Anterior cingulate cortex (tissue), 58 donors: Measurements from ENCODE around the gene DDA1.
A peak's percentile ranks its signal among the peaks of the same experiment; 100 is the strongest.
"Not testable (repeated sequence)": the region's sequence is repeated elsewhere in the genome, so short reads cannot be mapped to it uniquely, and the experiment has no call there.

Experiments used
- DNase-seq, 58 donors: peaks; one replicate each; lab custom pipeline; 2025; lab: John Stamatoyannopoulos, UW

Gene DDA1

DNA sequence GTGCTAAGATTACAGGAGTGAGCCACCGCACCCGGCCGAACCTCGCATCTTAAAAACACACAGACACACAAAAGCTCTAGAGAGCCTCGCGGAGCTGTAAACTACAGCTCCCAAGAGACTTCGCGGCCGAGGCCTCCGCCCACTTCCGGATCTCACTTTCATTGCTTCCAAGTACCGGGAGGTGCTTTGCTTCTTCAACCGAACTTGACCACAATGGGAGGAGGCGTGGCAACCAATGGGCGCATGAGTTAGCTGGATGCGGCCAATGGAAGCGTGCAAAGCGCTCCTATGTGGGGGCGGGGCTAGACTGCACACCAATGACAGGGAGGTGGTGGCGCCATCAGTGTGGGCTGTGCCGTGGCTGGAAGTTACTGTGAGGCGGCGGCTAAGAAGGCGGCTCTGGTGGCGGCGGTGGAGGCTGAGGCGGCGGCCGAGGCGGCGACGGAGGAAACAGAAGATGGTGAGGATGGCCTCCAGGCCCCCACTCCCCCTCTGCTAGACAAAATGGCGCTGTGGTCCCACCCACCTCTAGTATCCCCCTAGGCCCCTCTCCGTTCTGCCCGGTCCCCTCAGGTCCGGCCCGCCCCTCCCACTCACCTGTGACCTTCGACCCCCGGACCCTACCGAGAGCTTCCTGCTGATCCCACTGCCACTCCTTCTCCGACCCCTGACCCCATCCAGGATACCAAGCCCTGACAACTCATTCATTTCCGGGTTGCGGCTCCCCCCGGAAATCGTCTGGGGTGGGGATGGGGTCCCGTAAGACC, at the start of gene DDA1:
TSS of gene DDA1 (plus strand) at position 366 of the 767 bp plus-strand sequence. CDS start at position 458, 92 bp downstream.
- DNase-seq: peak; percentile 80 to 100 (median 99)

DNA sequence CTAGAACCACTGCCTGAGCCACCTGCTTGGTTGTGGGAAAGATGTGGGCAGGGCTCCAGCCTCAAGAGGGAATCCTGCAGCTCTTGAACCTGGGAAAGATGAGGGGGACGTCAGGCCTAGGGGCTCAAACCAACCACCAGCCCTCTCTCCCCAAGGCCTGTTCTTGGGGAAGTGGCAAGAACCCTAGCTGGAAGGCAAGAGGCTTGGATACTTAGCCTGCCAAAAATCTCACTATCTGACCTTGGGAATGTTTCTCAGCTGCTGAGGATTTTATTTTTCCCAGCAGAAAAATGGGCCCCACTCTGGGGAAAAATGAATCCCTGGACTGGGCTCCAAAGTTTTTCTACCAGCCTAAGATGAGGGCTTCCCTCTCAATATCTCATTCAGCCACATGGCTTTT, 49.4 kb upstream of the DDA1 start:
- no peak for DNase-seq

DNA sequence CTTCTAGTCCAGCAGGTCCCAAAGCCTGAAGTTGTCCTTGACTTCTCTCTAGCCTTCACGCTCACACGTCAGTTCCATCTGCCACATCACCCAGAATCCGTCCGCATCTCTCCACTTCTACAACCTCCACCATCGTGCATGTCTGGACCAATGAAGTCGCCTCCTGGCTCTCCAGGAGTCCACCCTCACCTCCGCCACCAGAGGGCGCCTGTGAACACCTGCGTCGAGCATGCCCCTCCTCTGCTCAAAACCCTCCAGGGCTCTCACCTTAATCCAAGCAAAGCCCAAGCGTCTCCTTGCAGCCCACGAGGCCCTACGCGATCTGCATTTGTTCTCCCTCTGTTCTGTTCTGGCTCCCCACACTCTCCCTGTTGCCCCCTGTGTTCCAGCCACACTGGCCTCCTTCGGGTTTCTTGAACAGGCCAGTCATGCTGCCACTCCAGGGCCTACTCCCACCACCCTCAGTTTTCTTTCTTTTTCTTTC, 48.5 kb upstream of the DDA1 start:
- peak in 30 of 58 donors; percentile 3 to 60 (median 21) for DNase-seq

DNA sequence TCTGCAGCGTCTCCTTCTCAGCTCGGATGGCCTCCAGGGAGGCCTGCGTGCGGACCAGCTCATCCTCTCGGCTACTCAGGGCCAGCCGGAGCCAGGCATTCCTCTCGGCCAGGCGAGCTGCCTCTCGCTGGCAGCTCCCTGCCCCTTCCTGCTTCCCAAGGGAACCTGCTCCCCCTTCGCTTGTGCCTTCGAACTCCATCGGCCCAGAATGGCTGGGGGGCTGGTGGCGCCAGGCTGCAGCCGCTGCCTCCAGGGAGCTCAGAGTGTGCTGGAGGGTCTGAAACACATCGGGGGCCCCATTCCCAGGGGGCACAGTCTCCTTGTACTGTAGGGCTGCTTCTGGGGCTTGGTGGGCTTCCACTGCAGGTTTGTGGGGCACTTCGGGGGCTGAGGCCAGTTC, 46.8 kb upstream of the DDA1 start:
- DNase-seq: no peak

DNA sequence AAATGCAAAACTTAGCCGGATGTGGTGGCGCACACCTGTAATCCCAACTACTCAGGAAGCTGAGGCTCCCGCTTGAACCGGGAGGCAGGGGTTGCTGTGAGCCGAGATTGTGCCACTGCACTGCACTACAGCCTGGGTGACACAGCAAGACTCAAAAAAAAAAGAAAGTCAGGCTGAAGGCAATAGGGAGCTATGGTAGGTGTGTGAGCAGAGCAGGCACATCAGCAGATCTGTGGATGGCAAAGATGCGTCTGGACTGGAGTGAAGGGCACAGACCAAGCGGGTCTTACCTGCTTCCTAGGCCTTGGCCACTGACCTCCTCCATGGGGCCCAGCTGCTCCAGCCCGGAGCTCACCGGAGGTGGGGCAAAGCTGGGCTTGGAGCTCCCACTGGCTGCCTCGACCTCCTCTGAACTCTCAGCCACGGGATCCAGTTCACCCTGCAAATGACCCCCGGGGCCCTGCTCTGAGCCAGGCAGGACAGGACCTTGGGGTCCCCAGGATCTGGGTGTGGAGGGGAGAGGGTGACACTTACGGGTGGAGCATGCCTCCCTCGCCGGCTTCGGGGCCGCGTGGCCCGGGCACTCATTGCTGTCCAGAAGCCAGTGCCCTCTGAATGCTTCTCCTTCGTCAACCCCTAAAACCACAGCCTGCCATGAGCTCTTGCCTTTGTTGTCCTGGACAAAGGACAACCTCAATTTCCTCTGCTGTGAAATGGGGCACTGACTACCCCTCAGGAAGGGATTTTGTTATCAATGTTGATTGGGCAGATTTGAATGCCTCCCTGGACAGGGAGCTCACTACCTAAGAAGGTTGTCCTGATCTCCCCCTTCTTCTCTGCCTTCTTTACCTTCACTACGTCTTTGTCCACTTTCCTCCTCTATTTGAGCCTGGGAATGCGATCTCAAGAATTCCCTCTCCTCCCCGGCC, 45.4 kb upstream of the DDA1 start:
- DNase-seq: no peak

DNA sequence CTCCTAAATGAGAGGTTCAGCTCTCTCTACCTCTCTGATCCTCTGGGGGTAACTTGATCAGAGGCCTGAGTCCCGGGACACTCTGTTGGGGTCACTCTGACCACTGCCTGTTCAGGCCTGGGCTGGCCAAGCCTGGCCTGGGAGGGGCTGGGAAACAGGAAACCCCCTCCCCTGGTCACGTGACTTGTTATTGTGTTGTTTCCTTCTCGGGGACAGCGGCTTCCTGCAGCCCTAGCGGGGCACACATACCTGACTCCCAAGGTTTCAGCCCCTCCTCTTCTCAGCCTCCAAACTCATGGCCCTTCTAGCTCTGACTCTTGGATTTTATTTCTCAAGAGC, 44.8 kb upstream of the DDA1 start, which contains the start of gene USHBP1:
TSS of gene USHBP1 (minus strand) at position 105 of the 339 bp plus-strand sequence. CDS start 446 bp downstream, outside the sequence.
- no peak for DNase-seq

DNA sequence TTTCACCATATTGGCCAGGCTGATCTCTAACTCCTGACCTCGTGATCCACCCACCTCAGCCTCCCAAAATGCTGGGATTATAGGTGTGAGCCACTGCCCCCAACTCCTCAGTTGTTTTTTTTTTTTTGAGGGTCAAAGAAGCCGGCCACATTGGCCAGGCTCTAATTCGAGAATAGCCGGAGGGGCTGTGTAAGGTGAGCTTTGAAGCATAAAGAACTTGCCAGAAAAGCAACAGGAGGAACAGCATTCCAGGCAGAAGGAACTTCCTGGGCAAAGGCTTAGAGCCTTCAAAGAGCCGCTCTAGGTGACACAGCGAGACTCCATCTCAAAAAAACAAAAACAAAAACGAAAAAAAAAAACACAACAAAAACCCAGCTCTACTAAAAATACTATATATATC, 43.3 kb upstream of the DDA1 start:
- no peak for DNase-seq

DNA sequence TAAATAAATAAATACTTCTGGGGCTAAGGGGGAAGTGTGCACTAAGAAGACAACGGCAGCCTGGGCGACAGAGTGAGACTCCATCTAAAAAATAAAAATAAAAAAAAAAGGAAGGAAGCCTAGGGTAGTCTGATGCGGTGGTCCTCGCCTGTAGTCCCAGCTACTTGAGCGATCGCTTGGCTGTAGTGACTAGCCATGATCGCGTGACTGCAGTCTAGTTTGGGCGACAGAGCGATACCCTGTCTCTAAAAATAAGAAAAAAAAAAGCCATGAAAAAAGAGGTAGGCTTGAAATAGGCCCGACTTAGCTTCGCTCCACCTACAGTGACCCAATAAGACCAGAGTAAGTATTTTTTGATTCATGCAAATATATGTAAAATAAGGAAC, 42.8 kb upstream of the DDA1 start:
- peak in 3 of 58 donors; percentile 39 to 69 (median 45) for DNase-seq

DNA sequence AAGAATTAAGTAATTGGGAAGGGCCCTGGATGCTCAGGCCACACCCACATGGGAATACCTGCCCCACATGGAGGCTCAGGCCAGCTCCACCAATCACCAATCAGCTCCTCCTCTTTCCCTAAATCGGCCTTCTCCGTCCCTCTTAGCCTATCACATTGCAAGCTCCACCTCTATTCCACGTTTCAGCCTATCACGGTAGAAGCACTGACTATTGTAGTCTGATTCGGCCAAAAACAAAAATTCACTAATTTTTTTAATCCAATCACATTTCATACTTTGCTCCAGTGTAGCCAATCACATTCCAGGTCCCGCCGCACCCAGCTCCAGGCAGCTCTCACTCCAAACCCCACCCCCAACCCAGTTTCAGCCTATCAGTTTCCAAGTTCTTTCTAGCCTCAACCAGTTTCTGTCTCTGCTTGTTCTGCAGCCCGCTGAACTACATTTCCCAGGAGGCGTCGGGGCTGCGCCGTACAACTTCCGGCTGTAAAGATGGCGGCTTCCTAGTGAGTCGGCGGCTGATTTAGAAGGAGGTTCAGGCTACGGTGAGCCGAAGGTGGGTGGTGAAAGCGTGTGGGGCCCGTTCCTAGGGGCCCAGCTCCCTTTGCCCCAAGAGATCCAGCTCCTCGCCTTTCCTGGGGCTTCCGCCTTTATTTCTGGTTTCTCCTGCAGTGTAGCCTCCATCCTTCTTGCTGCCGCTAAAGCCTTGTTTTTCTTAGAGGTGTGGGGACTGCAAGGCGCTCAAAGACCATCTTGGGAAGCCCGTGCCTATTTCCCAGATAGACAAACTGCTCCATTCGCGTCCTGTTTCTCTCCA, 42.2 kb upstream of the DDA1 start, which contains the start of gene BABAM1:
TSS of gene BABAM1 (plus strand) at position 469 of the 814 bp plus-strand sequence. CDS start 1,364 bp downstream, outside the sequence.
- peak; percentile 82 to 100 (median 96) for DNase-seq

DNA sequence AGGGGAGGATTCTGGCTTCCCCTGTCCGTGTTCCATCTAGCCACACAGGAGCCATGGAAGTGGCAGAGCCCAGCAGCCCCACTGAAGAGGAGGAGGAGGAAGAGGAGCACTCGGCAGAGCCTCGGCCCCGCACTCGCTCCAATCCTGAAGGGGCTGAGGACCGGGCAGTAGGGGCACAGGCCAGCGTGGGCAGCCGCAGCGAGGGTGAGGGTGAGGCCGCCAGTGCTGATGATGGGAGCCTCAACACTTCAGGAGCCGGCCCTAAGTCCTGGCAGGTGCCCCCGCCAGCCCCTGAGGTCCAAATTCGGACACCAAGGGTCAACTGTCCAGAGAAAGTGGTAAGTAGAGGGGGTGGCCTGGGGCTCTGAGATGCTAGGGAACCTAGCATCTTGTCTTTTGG, 40.6 kb upstream of the DDA1 start:
- no peak for DNase-seq

DNA sequence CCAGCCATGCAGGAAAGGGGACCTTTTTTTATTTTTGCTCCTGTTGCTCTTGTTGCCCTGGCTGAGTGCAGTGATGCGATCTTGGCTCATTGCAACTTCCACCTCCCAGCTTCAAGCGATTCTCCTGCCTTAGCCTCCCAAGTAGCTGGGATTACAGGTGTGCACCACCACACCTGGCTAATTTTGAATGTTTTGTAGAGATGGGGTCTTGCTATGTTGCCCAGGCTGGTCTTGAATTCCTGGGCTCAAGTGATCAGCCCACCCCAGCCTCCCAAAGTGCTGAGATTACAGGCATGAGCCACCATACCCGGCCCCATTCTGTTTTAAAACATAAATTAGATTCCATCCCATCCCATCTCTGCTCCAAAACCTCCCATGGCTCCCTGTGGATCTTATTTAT, 34.5 kb upstream of the DDA1 start:
- DNase-seq: not testable (repeated sequence)

DNA sequence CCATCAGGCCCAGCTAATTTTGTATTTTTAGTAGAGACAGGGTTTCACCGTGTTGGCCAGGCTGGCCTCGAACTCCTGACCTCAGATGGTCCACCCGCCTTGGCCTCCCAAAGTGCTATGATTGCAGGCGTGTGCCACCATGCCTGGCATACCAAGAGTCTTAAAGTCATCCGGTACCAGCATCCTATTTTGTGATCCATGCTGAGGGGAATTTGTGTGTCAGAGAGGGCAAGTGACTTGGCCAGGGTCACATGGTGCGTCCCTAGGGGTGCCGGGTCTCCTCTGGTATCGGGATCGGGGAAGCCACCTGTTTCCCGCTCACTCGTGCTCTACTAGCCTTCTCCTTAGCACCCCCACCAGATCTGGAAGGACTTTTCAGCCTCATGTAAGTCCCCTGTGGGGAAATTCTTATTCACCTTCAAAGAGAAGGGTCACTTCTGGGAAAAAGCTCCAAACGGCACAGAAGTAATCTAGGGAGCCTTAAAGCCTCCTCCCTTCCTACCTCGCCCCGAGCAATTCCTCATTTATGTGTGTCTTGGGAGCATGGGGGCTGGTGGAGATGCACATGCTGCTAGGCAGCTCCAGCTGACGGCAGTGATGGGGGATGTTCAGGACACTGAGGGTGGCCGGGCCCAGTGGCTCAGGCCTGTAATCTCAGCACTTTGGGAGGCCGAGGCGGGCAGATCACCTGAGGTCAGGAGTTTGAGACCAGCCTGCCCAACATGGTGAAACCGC, 33.8 kb upstream of the DDA1 start:
- DNase-seq: no peak

DNA sequence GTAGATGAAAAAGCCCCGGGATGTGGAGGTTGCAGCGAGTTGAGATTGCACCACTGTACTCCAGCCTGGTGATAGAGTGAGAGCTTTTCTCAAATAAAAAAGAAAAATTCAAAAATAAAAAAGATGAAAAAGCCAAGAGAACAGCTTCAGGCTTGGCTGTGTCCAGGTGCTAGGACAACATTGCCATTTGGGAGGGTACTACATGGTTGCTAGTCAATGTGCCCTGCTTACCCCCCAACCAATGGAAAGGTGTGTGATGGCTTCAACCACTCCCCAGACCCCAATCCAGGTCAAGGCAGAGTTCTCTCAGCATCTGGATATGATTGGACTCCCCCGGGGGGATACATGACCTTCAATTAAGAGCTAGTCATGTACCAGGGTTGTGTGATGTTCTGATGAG, 29.9 kb upstream of the DDA1 start:
- DNase-seq: no peak

DNA sequence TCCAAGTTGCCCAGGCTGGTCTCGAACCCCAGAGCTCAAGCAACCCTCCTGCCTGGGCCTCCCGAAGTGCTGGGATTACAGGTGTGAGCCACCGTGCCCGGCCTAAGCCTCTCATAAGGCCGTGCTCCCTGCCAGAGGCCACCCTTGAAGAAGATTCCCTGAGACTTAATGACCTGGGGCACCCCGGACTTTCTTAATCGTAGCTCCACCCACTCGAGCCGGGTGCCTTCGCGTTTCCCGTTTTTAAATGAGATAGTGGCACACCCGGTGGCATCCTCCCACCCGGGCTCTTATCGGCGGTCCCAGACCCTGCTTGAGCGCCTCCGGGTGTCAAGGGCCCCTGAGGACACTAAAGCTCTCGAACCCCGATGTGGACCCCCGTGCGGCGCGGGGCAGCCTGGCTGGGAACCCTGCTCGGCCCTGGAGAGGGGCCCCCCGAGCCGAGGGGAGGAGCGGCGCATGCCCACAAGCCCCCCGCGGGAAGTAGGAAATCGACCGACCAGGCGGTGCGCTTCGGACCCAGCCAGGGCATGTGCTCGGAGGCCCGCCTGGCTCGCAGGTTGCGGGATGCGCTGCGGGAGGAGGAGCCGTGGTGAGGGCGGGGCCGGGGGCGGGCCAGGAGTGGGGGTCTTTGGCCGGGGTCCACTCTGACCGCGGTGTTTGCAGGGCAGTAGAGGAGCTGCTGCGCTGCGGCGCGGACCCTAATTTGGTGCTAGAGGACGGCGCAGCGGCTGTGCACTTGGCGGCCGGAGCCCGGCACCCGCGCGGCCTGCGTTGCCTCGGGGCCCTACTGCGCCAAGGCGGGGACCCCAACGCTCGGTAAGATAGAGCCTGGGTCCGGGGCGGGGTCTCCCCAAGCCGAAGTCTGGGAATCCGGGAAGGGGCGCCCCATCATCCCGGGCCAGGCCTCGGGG, 27.7 kb upstream of the DDA1 start, which contains the start of gene ANKLE1:
TSS of gene ANKLE1 (plus strand) at position 511 of the 914 bp plus-strand sequence. CDS start at position 531, 20 bp downstream.
- peak in 18 of 58 donors; percentile 2 to 41 (median 18) for DNase-seq

DNA sequence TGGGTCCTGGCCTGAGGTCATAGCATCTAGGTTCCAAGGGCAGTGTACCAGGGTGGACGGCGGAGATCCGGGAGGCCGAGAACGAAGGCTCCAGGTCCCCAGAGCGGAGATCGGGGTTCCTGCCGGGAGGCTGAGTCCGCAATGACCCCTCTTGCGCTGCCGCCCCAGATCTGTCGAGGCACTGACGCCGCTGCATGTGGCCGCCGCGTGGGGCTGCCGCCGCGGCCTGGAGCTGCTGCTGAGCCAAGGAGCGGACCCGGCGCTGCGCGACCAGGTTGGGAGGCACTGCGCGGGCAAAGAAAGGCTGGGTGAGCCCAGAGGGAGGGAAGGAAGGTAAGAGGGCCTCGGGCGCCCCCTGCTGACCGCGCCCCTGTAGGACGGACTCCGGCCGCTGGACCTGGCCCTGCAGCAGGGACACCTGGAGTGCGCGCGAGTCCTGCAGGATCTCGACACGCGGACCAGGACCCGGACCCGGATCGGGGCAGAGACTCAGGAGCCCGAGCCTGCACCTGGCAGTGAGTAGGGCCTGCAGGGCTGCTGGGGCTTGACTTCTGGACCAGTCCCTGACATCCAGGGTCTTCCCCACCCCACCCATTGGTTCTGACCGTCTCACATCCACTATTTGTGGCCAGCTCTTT, 26.8 kb upstream of the DDA1 start:
- peak in 55 of 58 donors; percentile 7 to 86 (median 45) for DNase-seq

DNA sequence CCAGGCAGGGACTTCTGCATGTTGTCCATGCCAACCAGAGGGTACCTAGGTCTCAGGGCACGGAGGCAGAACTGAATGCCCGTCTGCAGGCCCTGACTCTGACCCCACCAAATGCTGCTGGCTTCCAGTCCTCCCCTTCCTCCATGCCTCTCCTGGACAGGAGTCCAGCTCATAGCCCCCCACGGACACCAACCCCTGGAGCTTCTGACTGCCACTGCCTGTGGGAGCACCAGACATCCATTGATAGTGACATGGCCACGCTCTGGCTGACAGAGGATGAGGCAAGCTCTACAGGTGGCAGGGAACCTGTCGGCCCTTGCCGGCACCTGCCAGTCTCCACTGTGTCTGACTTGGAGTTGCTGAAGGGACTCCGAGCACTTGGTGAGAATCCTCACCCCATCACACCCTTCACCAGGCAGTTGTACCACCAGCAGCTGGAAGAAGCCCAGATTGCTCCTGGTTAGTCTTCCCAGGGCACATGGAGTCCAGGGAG, 25.8 kb upstream of the DDA1 start:
- no peak for DNase-seq

DNA sequence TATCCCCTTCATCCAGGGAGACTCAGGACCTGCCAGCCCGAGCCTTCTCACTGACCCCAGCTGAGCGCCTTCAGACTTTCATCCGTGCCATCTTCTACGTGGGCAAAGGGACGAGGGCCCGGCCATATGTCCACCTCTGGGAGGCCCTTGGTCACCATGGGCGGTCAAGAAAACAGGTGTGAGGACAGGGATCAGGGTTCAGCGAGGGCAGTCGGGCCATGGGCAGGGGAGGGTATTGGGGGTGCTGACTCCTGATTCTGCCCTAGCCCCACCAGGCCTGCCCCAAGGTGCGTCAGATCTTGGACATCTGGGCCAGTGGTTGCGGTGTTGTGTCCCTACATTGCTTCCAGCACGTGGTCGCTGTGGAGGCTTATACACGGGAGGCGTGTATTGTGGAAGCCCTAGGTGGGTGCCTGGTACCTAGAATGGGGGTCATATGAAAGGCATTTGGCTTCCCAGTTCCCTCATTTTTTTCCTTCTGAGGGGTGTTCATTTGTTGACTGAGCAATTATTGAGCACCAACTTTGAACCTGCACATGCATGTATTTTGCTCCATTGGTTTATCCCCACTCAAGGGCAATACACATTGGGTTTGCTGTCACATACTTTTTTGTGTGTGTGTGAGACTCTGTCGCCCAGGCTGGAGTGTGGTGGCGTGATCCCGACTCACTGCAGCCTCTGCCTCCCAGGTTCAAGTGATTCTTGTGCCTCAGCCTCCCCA, 23.8 kb upstream of the DDA1 start:
- DNase-seq: no peak
